GM21723 (cell line): ENCODE measurements around the gene TBX18.

Source experiments
- ATAC-seq: cut with Tn5 transposase; IDR thresholded peaks from one replicate; pipeline ENCODE4 v1.9.1; 2021; ENCODE audit warnings: mild to moderate bottlenecking, moderate library complexity; ENCODE audit not compliant: unreplicated experiment

The TBX18 gene

GRCh38 chr6:84764332-84765049 lies at the start of gene TBX18:
Gene TBX18, minus strand, starts transcription at chr6:84764598. Its CDS starts 417 bp downstream, at chr6:84764181.
- ATAC-seq, result no peak

- ATAC-seq, result no peak
Measured at GRCh38 chr6:84811351-84811750, 47.0 kb upstream of the TBX18 start.

DNA sequence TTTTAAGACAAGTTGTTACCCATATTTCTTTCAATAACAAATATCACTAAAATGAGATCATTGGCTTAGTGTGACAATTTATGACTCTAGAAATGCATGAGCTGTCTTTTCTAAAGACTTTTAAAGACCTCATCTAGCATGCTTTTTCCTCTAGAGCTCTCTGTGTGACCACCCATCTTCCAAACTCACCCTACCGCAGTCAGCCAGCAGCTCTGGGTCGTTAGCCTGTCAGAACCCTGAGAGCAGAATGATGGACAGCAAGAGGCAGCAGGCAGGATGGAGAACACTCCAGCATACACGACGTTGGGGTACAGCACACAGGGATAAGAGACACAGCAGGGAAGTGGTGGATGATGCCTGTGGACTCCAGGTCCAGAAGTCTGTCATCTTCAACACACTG lies 45.1 kb upstream of the TBX18 start:
- ATAC-seq, result no peak

- ATAC-seq, result no peak
Measured at GRCh38 chr6:84808491-84809061, 44.2 kb upstream of the TBX18 start.

DNA sequence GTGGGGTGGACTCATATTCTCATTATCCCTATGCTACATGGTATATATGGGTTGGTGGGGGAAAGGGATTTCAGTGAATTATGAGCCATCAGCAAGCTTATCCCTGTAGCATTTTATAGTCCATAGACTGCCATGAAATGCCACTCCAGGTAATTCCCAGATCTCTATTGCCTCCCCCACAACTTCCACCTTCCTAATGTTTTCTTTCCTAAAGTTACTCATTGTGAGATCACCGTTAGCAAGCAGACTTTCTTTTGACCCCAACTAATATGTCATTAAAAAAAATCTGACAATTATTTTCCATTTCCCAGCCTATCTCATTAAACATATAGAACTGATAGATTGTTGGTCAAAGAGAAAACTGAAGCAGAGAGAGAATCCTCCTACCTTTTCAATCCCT lies 40.7 kb upstream of the TBX18 start:
- no peak for ATAC-seq

DNA sequence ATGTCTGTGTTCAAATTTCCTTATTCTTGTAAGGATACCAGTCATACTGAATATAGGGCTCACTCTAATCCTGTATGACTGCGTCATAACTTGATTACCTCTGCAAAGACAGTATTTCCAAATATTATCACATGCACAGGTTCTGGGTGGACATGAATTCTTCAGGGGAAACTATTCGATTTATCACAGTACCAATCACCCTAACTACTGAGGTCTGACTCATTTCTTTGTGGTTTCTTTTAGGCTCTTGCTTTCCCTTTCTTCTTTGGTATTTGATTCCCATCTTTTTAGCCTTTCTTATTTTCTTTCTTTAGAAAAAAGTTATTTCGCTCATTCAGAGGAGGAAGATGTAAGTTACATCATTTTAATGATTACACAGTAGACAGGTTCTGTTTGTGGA lies 40.3 kb upstream of the TBX18 start:
- ATAC-seq, result no peak

DNA sequence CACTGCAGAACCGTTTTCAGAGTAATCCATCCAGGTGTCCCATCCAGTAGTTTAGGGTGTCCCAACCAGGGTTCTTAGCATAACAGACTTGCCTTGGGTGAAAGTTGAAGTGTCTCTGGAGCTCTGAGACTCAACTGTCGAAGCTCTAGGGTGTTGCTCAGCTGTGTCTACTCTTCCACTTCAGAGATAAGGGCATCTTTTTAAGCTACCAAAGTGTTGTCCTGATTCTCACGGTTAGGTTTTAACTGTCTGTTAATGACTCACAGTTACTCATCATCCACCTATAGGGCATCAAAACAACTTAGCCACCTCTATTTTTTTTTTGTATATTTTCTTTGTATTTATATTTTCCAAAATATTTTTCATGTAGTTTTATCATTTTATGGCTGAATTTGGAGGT lies 36.9 kb upstream of the TBX18 start:
- ATAC-seq, result no peak

DNA sequence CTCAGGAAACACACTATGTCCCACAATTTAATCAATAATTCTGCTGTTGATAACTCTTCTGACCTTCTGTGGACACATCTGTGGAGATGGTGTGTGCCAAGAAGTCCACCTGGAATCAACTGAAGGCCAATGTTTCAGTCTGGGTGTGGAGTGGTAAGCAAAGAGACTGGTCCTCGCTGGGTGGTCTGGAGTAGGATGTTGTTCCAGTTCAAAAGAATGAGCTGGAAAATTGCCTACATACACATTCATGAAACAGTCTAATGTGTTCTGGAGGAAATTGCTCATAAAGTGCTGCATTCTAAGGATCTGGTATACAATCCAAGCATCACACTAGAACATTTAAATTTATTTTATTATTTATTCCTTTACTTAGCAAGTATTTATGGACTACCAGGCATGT lies 33.9 kb upstream of the TBX18 start:
- ATAC-seq, result no peak

- ATAC-seq, result no peak
Measured at GRCh38 chr6:84796343-84796742, 31.9 kb upstream of the TBX18 start.

DNA sequence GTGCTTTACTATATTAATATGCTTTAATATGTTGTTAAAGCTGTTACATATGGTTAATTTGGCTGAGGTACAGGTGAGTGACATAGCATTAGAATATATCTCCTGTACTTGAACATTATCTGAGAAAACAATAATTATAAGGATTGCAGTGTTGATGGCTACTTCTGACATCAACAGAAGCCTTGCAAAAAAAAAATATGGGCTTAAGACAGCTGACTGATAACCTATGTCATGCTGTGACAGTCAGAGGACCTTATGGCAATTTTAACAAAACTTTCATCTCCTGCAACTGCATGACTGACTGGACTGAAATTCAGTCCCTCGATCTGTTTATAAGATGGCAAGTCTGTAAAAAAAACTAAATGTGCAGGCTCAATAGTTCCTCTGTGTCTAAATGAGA lies 27.5 kb upstream of the TBX18 start:
- no peak for ATAC-seq

- no peak for ATAC-seq
Measured at GRCh38 chr6:84791233-84791632, 26.8 kb upstream of the TBX18 start.

- no peak for ATAC-seq
Measured at GRCh38 chr6:84789170-84789569, 24.8 kb upstream of the TBX18 start.

GRCh38 chr6:84788689-84789088 lies 24.3 kb upstream of the TBX18 start:
- no peak for ATAC-seq

DNA sequence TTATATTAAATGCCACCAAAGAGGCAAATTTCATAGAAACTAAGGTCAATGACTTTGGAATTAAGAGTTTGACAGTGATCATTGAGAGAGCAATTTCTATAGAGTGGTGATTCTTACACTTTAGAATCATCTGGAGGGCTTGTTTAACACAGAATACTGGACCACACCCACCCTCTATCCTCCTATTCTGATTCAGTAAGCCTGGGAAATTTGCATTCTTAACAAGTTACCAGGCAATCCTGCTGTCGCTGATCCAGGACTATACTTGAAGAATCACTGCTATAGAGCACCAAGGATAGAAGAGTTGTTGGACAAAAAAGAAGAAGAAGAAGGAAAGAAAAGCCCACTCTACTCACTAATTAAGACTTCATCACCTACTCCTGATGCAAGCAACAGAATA lies 21.3 kb upstream of the TBX18 start:
- no peak for ATAC-seq

DNA sequence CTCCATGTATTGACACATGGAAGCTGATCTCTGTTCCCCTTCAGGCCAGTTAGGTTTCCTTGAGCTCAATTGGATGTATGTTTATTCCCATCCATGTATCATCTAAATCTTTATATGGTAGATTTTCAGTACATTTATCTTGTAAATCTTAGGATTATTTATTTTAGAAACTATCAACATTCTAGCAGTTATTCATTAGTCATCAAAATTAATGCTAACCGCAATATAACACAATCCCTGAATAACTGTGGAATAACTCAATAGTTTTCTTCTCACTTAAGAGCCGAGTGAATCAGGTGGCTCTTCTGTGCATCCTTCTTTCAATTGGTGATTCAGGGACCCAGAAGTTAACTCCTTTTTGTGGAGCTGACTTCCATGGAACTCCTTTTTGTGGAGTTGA lies 15.5 kb upstream of the TBX18 start:
- ATAC-seq, result no peak

DNA sequence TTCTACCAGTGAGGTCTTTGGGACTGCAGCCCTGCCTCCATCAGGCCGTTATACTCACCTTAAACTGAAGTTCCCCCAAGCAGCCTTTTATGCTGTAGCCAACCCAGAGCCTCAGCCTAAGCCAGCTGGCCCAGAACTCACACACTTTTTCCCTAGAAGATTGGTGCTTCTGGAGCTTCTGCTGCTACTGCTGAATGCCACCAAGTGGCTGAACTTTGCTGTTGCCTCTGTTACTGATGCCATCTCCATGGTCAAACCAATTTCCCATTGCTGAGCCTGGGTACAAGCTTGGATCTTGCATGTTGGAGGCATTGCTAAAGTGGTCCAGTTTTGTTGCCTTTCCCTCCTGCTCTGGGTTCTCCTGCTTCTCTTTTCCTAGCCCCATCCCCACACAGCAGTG lies 15.0 kb upstream of the TBX18 start:
- no peak for ATAC-seq

DNA sequence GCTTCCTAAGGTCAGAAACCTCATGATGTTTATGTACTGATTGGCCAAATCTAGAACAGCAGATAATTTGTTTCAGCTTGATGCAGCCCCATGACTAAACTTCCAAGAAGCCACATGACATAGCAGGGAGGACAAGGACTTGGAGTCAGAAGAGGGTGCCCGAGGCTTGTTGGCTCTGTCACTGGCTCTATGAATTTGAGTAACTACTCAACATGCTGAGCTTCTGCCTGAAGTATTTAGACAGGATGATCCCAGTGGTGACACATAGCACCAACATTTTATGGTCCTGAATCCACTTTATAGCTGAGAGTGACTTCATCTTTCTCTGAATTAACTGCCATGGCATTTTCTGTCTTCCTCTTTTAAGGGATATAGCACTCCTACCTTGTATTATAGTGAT lies 13.5 kb upstream of the TBX18 start:
- no peak for ATAC-seq

- no peak for ATAC-seq
Measured at GRCh38 chr6:84776392-84776791, 12.0 kb upstream of the TBX18 start.

DNA sequence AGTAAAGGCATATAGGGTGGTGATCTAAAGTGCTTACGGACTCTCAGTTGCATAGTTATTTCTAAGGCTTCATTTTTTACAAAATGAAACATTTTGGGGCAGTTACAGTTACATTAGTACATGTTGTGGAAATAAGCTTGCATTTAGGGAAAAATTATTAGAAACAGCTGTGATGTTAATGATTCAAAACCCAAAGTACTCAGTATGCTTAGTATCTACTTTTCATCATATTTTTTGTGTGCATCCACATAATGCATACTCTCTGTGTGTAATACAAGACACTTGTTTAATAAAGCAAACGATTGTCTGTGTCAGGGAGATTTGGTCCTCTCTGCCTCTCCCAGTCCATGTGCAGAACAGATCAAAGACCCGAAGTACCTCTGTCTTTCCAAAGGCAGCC lies 11.4 kb upstream of the TBX18 start:
- ATAC-seq, result no peak

- no peak for ATAC-seq
Measured at GRCh38 chr6:84774985-84775284, 10.5 kb upstream of the TBX18 start.

DNA sequence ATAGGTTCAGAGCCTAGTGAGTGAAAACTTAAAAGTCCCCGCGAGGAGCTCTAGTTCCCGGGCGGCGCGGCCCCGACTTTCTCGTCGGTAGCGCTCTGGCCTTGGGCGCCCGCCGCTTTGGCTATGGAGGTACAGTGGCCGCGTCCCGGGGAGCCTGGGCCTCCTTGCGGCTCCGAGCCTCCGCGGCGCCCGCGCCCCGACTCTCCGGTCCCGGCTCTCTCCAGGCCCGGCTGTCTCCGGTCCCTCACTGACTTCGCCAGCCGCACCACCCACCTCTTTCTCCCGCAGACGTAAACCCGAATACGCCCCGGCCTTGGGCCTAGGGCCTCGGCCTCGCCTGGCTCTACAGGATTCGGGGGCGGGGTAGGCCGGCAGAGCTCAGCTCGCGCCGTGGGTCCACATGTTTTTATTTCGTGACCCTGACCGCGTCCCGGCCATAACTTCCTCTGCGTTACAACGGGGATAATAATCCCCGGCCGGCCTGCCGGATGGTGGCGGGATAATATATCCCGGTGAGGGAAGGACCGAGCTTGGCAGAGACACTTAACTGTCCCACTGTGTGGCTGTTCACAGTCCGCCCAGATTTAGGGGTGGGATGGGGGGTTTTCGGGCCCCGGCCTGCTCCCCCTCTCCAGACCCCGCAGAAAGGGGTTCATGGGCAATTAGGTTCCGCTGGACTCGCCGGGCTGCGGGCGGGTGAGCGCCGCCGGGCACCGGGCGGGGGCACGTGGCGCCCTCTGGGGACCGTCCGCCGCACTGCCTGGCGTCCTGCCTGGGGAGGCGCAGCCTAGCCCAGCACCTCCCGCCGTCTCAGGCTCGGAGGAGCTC lies 10.0 kb upstream of the TBX18 start:
- no peak for ATAC-seq

DNA sequence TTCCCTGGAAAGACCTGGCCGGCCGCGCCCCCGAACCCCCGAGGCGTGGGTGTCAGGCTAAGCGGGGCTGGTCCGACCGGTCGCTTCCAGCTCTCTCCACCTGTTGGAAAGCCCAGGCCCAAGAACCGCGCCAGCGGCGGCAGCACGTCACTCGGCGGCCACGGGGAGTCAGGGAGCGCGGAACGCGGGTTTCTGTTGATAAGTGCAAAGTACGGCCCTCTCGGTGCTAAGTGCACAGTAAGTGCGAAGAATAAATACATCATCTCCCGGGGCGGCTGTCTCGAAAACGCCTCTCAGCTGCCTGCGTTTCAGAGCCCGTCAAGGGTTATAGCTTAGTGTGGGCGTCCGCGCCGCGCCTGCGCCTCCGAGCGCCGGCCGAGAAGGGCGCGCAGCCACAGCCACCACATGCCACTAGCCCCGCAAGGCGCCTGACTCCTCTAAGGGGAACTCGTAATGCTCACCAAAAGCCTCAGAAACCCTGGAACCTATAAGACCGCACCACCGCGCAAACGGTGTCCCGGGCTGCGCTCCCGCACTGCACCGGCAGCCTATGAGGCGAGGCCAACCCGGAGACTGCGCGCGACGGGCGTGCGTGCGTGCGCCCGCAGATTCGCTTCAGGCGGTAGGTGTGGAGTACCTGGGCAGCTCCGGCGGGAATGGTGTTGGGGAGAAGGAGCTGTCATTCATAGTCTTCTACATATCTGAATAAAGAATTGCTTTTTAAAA lies 9.2 kb upstream of the TBX18 start:
- no peak for ATAC-seq
